ENCODE measurements around the gene SLFN5.
"Not testable (repeated sequence)": the region's sequence is repeated elsewhere in the genome, so short reads cannot be mapped to it uniquely, and the experiment has no call there.

The SLFN5 gene

GRCh38 chr17:35254107-35254773 is 11.4 kb downstream of the SLFN5 start:
- ATAC-seq (replicated peaks) = no peak
- Mint-ChIP-seq H3K36me3 (peaks cover 9 to 13% of the 10 kb centered on the region in 2 donors), H3K9me3 (no peaks in the 10 kb centered on the region), H3K4me1 (peaks cover 6 to 12% of the 10 kb centered on the region in 2 donors), H3K27ac (no peak overlapping the region), H3K4me3 (no peak overlapping the region), H3K27me3 (no peaks in the 10 kb centered on the region)
- no peak for DNase-seq

GRCh38 chr17:35255316-35255715 is 12.4 kb downstream of the SLFN5 start:
- peaks cover 6 to 12% of the 10 kb centered on the region in 2 donors for H3K4me1 Mint-ChIP-seq
- no peak for DNase-seq
- ATAC-seq (replicated peaks) = no peak
- H3K36me3 Mint-ChIP-seq = peaks cover 17 to 18% of the 10 kb centered on the region in 2 donors
- no peak overlapping the region for H3K4me3 Mint-ChIP-seq
- H3K27me3 Mint-ChIP-seq = no peaks in the 10 kb centered on the region
- H3K27ac Mint-ChIP-seq = no peak overlapping the region
- no peaks in the 10 kb centered on the region for H3K9me3 Mint-ChIP-seq

- no peaks in the 10 kb centered on the region for H3K27me3 Mint-ChIP-seq
- peaks cover 17 to 18% of the 10 kb centered on the region in 2 donors for H3K36me3 Mint-ChIP-seq
- no peaks in the 10 kb centered on the region for H3K9me3 Mint-ChIP-seq
- ATAC-seq (replicated peaks) = no peak
- DNase-seq = no peak
- no peak overlapping the region for H3K4me3 Mint-ChIP-seq
- H3K27ac Mint-ChIP-seq = no peak overlapping the region
- H3K4me1 Mint-ChIP-seq = peaks cover 6 to 12% of the 10 kb centered on the region in 2 donors
These were observed 13.8 kb downstream of the SLFN5 start for GRCh38 chr17:35256629-35257028.

- no peak for DNase-seq
- Mint-ChIP-seq H3K27ac (no peak overlapping the region), H3K9me3 (no peaks in the 10 kb centered on the region), H3K4me3 (no peak overlapping the region), H3K4me1 (peaks cover 6 to 12% of the 10 kb centered on the region in 2 donors), H3K36me3 (peaks cover 17 to 18% of the 10 kb centered on the region in 2 donors), H3K27me3 (no peaks in the 10 kb centered on the region)
- ATAC-seq (replicated peaks) = no peak
These were observed 14.4 kb downstream of the SLFN5 start for GRCh38 chr17:35257208-35257659.

GRCh38 chr17:35259001-35259400 is 16.1 kb downstream of the SLFN5 start:
- Mint-ChIP-seq H3K27ac (no peak overlapping the region), H3K9me3 (no peaks in the 10 kb centered on the region), H3K4me1 (peaks cover 0 to 4% of the 10 kb centered on the region in 2 donors)

GRCh38 chr17:35265071-35265470 is 22.2 kb downstream of the SLFN5 start:
- peaks cover 3 to 6% of the 10 kb centered on the region in 2 donors for H3K4me1 Mint-ChIP-seq
- H3K27ac Mint-ChIP-seq = no peak overlapping the region
- no peaks in the 10 kb centered on the region for H3K27me3 Mint-ChIP-seq
- no peak for ATAC-seq (replicated peaks)
- no peak overlapping the region for H3K4me3 Mint-ChIP-seq
- no peaks in the 10 kb centered on the region for H3K9me3 Mint-ChIP-seq
- no peak for DNase-seq
- H3K36me3 Mint-ChIP-seq = peaks cover 22 to 36% of the 10 kb centered on the region in 2 donors

More at GRCh38 chr17:35259001-35259400, 16.1 kb downstream of the SLFN5 start:
- no peak for DNase-seq
- Mint-ChIP-seq H3K27me3 (no peaks in the 10 kb centered on the region), H3K36me3 (peaks cover 22 to 27% of the 10 kb centered on the region in 2 donors), H3K4me3 (no peak overlapping the region)
- no peak for ATAC-seq (replicated peaks)

- H3K4me3 Mint-ChIP-seq = no peak overlapping the region
- H3K36me3 Mint-ChIP-seq = peaks cover 22 to 36% of the 10 kb centered on the region in 2 donors
- no peak overlapping the region for H3K27ac Mint-ChIP-seq
- ATAC-seq (replicated peaks) (no peak), DNase-seq (no peak)
- H3K27me3 Mint-ChIP-seq = no peaks in the 10 kb centered on the region
- no peaks in the 10 kb centered on the region for H3K9me3 Mint-ChIP-seq
- peaks cover 3 to 6% of the 10 kb centered on the region in 2 donors for H3K4me1 Mint-ChIP-seq
These were observed 22.8 kb downstream of the SLFN5 start for GRCh38 chr17:35265566-35266141.

- not testable (repeated sequence) for H3K9me3 Mint-ChIP-seq; ATAC-seq (replicated peaks); DNase-seq; H3K36me3 Mint-ChIP-seq; H3K4me1 Mint-ChIP-seq; H3K4me3 Mint-ChIP-seq; H3K27ac Mint-ChIP-seq
- peaks cover 22 to 40% of the 10 kb centered on the region in 2 donors for H3K27me3 Mint-ChIP-seq
These were observed 31.5 kb downstream of the SLFN5 start for GRCh38 chr17:35274167-35275066.

- not testable (repeated sequence) for H3K4me1 Mint-ChIP-seq; ATAC-seq (replicated peaks); H3K9me3 Mint-ChIP-seq; DNase-seq; H3K27ac Mint-ChIP-seq; H3K4me3 Mint-ChIP-seq; H3K36me3 Mint-ChIP-seq
- H3K27me3 Mint-ChIP-seq = peaks cover 31 to 42% of the 10 kb centered on the region in 2 donors
These were observed 35.6 kb downstream of the SLFN5 start for GRCh38 chr17:35278454-35278853.

- H3K4me3 Mint-ChIP-seq; DNase-seq; H3K4me1 Mint-ChIP-seq; H3K27ac Mint-ChIP-seq; H3K36me3 Mint-ChIP-seq; ATAC-seq (replicated peaks); H3K9me3 Mint-ChIP-seq: not testable (repeated sequence)
- H3K27me3 Mint-ChIP-seq = peaks cover 31 to 42% of the 10 kb centered on the region in 2 donors
These were observed 36.0 kb downstream of the SLFN5 start for GRCh38 chr17:35278876-35279275.

- Mint-ChIP-seq H3K4me3 (no peak overlapping the region), H3K4me1 (peaks cover under 1 to 6% of the 10 kb centered on the region in 2 donors), H3K9me3 (peaks cover 3 to 4% of the 10 kb centered on the region in 2 donors), H3K36me3 (no peaks in the 10 kb centered on the region), H3K27ac (no peak overlapping the region), H3K27me3 (peaks cover 9% of the 10 kb centered on the region in 2 donors)
- ATAC-seq (replicated peaks) (no peak), DNase-seq (no peak)
These were observed 40.9 kb downstream of the SLFN5 start for GRCh38 chr17:35283767-35284166.

- Mint-ChIP-seq H3K36me3 (no peaks in the 10 kb centered on the region), H3K4me3 (no peak overlapping the region), H3K27ac (peak overlapping the region; percentile 10), H3K27me3 (peaks cover 9 to 10% of the 10 kb centered on the region in 2 donors), H3K9me3 (peaks cover 4 to 6% of the 10 kb centered on the region in 2 donors), H3K4me1 (peaks cover 8 to 14% of the 10 kb centered on the region in 2 donors)
- ATAC-seq (replicated peaks) (no peak), DNase-seq (no peak)
These were observed 42.1 kb downstream of the SLFN5 start for GRCh38 chr17:35284955-35285354.

- DNase-seq = no peak
These were observed 43.4 kb downstream of the SLFN5 start for GRCh38 chr17:35286120-35286781.

More at GRCh38 chr17:35286120-35286781, 43.4 kb downstream of the SLFN5 start:
- Mint-ChIP-seq H3K4me3 (no peak overlapping the region), H3K36me3 (no peaks in the 10 kb centered on the region), H3K4me1 (peaks cover 8 to 14% of the 10 kb centered on the region in 2 donors), H3K9me3 (peaks cover 4 to 6% of the 10 kb centered on the region in 2 donors), H3K27ac (no peak overlapping the region), H3K27me3 (peaks cover 13% of the 10 kb centered on the region in 2 donors)
- no peak for ATAC-seq (replicated peaks)

Measured in stimulated activated naive B cell treated with anti-CD40 and anti-IgM and Interleukin-4, amounts not matched to agents 10 μg/mL and 1 μg/mL and 100 μg/mL, for 72 hours (primary cell).